GM18907 (cell line): ENCODE results near the gene TTC7B.

Experiments used
- ATAC-seq: cut with Tn5 transposase; IDR thresholded peaks from one replicate; pipeline ENCODE4 v1.9.1; 2021; ENCODE audit warnings: mild to moderate bottlenecking, moderate library complexity; ENCODE audit not compliant: unreplicated experiment

The TTC7B gene

DNA sequence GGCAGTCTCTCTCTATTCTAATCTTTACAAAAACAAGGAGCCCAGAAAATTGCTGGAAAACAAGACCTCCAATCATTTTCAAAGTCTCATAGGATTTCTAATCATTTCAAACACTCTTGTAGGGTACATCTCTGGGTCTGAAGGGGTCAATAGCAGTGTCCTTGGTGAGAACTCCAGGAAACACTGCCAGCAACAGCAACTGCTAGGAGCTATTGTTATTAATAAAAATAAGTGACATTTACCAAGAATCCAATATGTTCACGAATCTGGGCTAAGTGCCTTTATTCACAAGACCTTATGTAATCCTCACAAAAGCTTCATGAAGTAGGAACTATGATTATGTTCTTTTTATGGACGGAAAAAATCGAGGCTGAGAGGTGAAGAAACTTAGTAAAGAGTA, 72.8 kb downstream of the TTC7B start:
- no peak for ATAC-seq

DNA sequence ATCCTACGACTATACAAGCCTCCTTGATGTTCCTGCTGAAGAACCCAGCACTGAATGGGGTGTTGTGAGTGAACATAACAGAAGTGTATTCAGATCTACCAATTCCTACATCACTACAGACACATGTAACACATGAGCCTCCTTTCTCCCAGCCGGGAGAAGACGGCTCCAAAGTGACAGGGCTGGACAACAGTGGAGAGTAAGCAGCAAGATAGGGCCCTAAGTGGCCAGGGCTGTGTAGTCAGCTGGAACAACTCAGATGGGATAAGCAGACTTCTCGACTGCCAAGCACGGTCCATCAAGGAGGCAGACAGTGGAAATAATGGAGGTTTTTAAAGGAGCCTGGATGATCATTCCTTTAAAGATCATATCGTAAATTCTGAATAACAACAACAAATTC, 73.5 kb downstream of the TTC7B start:
- no peak for ATAC-seq

- ATAC-seq = no peak
Measured at GRCh38 chr14:90742252-90742651, 74.0 kb downstream of the TTC7B start.

GRCh38 chr14:90741682-90741946, 74.6 kb downstream of the TTC7B start:
- ATAC-seq = no peak

DNA sequence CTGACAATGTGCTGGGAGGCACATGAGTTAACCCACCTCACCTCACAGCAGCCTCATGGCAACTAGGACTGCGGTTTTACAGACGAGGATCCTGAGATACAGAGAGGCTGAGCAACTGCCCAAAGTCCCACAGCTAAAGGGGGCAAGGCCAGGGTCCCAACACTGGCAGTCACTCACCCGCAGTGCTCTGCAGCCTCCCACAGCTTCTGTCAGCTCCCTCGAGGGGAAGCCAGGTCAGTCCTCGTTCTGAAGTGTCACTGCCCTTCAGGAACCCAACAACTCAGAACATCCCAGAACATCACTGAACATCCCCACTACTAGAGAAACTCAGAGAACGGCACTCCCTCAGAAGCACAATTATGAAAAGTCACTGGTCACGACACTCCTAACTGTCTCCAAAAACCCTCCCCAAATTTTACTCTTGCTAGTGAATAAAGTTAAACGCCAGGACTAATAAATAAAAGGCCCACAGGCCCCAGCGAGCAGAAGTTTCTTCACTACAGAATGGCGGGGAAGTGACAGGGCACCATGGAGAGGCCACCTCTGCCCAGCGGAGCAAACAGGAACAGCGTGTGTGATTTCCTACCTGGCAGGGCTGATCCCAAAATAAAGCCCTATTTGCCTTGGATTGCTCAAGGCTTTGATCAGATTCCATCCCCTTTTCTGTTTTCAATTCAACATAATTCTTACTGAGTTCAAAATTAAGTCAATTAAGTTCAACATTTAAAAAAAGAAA, 75.1 kb downstream of the TTC7B start:
- no peak for ATAC-seq

GRCh38 chr14:90740081-90740480, 76.1 kb downstream of the TTC7B start:
- ATAC-seq = no peak

DNA sequence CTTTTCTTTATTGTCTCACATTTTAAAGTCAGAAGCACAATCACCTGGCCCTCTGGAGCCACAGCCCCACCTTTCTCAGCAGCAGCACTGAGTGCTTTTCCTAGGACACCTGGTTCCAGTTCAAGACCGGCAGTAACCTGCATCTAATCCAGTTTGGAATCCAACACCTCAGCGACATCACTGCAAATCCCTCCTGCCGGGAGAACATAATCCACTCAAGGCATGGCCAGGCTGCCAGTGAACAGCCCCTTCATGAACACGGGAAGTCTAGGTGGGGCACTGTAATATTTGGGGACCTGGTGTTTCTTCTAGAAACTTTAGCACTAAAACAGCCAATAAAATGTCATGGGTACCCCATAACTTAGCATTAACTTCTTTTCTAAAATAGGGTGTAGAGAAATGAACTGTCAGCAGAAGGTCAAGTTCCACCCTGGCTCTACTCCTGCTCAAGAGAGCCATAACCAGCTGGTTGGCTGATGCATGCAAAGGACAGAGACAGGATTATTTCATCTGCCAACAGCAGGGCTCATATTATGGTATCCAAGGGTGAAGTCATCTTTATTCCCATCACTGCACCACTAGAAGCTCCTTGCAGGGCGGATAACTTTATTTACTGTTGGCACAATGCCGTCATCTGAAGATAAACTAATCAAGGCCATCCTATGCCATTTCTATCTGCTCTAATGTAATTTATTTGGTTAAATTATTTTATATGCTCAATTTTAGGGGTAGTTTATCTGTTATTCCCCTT, 76.7 kb downstream of the TTC7B start:
- no peak for ATAC-seq

DNA sequence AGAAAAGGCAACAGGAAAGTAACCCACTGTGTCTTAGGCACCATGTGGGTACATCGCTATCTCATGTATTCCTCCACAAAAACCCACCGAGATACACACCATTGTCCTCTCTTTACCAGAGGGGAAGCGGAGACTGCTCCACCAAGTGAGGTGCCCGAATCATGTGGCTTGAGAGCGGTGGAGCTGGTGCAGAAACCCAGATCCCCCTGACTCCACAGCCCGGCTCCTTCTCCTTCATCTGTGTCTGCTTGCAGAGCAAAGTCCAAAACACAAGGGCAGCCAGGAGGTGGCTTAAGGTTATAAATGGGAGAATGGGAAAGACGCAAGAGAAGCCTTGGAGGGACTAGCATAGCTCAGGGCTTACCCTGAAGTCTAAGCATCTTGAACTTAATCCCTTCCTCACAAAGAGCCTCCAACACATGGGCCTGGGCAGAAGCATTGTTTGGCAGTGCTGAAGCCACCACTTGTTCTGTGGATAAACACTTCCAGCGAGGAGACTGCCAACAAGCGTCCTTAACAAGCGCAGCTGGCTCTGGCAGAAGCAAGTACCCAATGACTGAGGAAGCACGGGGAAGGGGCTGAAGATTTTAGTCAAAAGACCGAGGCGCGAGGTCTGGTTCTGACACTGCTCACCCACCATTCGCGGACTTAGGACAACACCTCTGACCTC, 83.0 kb downstream of the TTC7B start:
- no peak for ATAC-seq

- no peak for ATAC-seq
Measured at GRCh38 chr14:90732718-90733117, 83.5 kb downstream of the TTC7B start.

DNA sequence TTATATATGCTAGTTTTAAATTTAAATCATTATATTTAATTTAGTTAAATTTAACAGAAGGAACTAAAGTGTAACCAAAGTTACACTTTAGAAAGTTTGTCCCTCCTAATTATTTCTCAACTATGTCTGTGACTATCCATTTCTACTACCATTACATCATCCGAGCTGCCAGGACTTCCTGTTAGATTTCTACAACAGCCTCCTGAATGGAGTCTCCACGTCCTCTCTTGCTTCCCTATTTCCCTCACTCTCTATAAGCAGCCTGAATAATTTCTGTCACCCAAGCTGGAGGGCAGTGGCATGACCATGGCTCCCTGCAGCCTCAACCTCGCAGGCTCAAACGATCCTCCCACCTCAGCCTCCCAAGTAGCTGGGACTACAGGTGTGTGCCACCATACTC, 84.1 kb downstream of the TTC7B start:
- ATAC-seq = no peak

DNA sequence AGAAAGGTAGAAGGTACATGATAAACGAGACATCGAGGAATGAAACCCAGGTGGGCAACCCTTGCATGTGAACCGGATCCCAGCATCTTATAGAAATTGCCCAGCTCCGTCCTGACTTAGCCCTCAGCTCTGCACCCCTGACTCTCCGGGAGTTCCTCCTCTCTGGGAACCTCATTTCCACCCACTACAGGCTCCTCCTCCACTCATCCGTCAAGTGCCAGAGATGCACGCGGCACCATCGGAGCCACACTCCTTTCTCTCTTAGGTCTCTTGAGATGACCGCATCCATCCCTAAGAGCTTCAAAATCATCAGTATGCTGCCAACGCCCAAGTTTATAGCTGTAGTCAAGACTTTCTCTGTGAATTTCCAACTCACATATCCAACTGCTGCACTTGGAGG, 84.7 kb downstream of the TTC7B start:
- no peak for ATAC-seq

DNA sequence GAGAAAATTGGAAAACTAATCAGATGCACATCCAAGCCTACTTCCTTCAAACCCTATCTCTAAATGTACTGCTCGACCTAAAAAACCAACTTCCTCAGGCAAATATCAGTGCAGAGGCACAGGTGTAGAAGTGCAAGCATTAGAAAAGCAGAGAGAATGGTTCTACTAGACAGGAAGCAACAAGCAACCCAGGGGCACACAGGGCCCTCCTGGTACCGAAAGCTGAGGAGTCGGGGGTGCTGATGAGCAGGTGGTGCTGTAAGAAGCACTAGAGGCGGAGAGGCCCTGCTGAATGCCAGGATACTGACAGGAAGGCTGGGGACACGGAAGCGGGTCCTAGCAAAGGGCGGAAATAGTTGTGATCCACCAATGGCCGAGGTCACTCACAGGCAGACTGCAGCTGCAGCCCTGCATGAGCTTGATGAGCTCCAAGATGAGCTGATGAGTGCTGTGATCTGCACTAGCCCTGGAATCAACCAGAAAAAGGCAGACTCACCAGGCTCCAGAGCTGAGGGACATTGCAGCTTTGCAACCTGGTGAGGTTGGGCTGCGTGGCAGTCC, 85.9 kb downstream of the TTC7B start:
- no peak for ATAC-seq

DNA sequence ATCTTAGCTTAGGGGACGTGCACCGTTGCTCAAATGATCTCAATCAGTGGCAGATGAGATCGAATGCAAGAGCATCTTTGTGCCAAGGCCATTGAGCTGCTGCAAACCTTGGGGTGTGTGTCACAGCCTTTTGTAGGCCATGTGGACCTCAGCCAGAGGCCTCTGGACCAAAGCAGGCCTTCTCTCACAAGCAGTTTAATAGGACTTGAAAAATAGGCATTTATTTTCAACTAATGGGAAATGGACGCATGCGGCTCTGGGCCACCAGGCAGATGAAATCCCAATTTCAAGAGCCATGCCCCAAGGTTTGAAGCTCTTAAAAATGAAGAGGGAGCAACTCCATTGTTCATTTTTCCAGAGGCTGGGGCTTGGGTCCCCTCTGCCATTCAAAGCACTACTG, 87.3 kb downstream of the TTC7B start:
- no peak for ATAC-seq

- no peak for ATAC-seq
Measured at GRCh38 chr14:90727082-90727481, 89.1 kb downstream of the TTC7B start.

DNA sequence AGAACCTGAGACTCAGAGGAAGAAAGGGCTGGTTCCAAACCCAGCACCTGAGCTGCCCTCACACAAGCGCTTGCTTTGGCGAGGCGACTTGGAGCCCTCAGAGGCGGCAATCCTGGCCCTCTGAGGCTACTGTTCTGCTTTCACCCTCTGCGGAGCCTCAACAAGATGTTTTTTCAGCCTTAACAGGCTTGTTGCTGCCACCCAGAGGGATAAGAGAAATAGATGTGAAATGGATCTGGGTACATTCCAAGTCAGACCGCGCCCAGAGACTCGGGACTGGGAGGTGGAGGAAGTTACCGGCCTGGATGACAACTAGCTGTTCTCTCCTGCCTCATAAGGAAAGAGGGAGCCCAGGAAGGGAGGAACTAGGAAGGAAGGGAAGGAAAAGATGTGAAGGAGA, 89.6 kb downstream of the TTC7B start:
- no peak for ATAC-seq

- ATAC-seq = no peak
Measured at GRCh38 chr14:90724866-90725265, 91.4 kb downstream of the TTC7B start.

GRCh38 chr14:90722590-90722989, 93.6 kb downstream of the TTC7B start:
- no peak for ATAC-seq

DNA sequence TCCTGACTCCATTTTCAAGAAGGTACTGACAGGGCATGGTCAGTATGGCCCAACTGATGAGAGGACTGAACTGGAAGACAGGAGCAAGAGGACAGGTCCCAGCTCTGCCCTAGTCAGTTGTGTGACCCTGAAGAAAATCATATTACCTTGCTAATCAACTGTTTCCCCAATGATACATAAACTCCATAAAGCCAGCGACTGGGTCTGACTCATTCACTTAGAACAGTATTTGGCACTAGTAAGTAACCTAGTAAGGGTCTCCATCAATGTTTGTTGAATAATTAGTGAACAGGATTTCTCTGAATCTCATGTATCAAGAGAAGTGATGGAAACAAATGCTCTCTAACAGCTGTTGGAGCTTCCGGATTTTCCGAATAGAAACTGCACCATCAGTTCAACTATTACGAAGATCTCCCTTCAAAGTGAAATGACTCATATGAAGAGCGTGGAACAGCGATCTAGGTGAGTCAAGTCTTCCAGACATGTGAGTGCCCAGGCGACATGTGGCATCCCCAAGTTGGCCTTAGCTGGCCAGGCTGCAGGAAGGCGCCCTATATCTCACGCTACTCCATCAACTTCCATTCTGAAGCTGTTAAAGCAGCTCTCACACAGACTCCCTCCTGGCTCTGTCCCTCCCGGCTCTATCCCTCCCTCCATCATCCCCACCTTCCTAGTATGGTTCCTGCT, 94.5 kb downstream of the TTC7B start:
- no peak for ATAC-seq

DNA sequence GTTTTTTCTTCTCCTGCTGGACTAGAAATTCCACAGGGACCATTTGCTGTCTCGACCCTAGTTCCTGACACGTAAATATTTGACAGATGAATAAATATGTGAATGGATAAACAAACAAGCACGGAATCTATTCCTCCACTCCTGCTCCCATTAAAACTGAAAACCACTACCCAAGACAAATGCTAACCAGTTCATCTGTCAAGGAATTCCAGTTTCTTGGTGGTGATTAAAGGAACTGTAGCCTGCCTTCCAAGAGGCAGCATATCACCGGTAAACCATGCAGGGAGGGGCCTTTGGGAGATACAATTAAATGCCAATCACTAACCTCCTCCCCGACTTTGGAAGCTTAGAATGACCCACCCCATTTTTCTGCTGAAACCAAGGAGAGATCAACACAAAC, 95.4 kb downstream of the TTC7B start:
- ATAC-seq = no peak

- no peak for ATAC-seq
Measured at GRCh38 chr14:90720336-90720735, 95.9 kb downstream of the TTC7B start.

DNA sequence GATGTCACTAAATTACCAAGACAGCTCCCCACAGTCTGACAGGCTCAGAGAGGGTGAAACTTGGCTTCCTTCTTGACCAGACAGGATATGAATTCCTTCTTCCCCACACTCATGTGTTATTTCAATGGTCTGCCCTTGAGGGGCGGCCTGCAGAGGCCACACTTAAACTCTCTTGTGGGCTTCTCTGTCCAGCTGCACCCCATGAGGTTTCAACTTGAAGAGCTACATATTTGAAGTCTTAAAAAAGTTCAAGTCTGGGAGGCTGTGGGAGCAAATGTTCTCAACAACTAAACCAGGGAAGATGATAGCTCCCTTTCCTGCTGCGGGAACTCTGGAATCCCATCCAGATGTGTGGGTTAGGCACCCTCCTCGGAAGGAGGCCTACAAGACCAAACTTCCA, 98.3 kb downstream of the TTC7B start:
- ATAC-seq = no peak
